ENCODE measurements around the gene TSACC. TPM values are rescaled to one million over a fixed set of nuclear protein-coding genes. Genes with fewer than 3 reads are reported as not detected.

The TSACC gene
- total and polyA plus RNA-seq, 9 of the 15 experiments (the other 6 are each of a cell fraction or from before 2014, with no cell fraction given): 0.45 to 7.4 (median 2.6) TPM

DNA sequence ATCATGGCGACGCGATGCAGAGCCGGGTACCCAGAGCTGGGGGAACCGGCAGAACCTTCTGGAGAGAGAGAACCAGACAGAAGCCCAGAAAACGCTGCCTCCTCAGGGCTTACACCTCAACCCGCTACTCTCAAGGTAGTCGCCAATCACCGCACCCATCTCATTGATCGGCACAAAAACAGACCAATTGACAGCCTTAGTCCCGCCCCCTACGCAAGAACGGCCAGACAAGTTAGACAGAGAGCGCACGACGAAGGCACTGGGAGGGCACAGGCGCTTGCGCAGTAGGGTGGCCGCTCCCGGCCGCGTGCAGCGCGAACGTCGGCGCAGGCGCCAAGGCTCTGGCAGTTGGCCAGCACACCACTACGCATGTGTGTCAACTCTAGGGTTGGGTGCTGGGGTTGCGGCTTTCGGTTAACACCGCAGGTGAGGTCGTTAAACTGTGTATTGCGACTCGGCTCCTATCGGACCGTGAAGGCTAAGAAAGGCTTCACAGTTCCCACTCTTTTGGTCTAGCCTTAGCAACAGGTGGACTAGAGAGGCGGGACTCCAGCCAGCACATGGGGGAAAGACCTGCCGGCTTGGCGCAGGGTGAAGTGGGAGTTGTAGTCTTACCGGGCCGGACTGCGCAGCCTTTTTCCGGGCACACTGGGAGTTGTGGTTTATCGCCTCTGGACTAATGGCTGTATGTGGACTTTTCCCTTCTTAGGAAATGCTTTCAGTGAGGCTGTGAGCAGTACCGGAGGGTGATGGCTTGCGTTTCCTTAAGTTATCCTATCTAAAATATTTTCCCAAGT is at the start of gene TSACC, which contains the start of gene CCT3 (continued):
- no peak for TF ChIP-seq POLR2AphosphoS2 (IDR thresholded peaks at IDR 0.05; ENCODE audit: low read length)
- TF ChIP-seq TARDBP (IDR thresholded peaks at IDR 0.05): no peak
- TF ChIP-seq, protein P1, sequence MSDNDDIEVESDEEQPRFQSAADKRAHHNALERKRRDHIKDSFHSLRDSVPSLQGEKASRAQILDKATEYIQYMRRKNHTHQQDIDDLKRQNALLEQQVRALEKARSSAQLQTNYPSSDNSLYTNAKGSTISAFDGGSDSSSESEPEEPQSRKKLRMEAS (CRISPR knock-in tag; IDR thresholded peaks at IDR 0.05): peak; percentile 98
- TF ChIP-seq ZNF77 (CRISPR knock-in tag; IDR thresholded peaks at IDR 0.05): no peak
- TF ChIP-seq, protein P2, sequence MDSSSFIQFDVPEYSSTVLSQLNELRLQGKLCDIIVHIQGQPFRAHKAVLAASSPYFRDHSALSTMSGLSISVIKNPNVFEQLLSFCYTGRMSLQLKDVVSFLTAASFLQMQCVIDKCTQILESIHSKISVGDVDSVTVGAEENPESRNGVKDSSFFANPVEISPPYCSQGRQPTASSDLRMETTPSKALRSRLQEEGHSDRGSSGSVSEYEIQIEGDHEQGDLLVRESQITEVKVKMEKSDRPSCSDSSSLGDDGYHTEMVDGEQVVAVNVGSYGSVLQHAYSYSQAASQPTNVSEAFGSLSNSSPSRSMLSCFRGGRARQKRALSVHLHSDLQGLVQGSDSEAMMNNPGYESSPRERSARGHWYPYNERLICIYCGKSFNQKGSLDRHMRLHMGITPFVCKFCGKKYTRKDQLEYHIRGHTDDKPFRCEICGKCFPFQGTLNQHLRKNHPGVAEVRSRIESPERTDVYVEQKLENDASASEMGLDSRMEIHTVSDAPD (CRISPR knock-in tag; IDR thresholded peaks at IDR 0.05): no peak
- TF ChIP-seq RHOXF2B (CRISPR knock-in tag; conservative IDR thresholded peaks at IDR 0.05): no peak
- TF ChIP-seq KAT8 (IDR thresholded peaks at IDR 0.05; ENCODE audit: low read depth): no peak
- peak in 1 of 2 experiments; percentile 86; a peak in 1 of 4 replicates for TF ChIP-seq SRF (CRISPR knock-in tag; IDR thresholded peaks at IDR 0.05)
- TF ChIP-seq THAP12 (CRISPR knock-in tag; IDR thresholded peaks at IDR 0.05): no peak
- no peak for TF ChIP-seq HOXB6 (CRISPR knock-in tag; IDR thresholded peaks at IDR 0.05; ENCODE audit: borderline replicate concordance)
- TF ChIP-seq ZNF695 (CRISPR knock-in tag; IDR thresholded peaks at IDR 0.05): no peak
- TF ChIP-seq ZNF197 (CRISPR knock-in tag; IDR thresholded peaks at IDR 0.05; ENCODE audit: low read depth): 0 out of 2 replicates have a peak, but pooled peaks have one; percentile 30
- TF ChIP-seq CREB1 (IDR thresholded peaks at IDR 0.05): peak; percentile 75
- TF ChIP-seq CREB1 (CRISPR knock-in tag; IDR thresholded peaks at IDR 0.05): peak; percentile 88; the same call in 1 of the 2 replicates
- no peak; the same call in 1 of the 2 replicates for TF ChIP-seq ARID1B (IDR thresholded peaks at IDR 0.05)
- TF ChIP-seq KDM2B (CRISPR knock-in tag; IDR thresholded peaks at IDR 0.05): 0 out of 2 replicates have a peak, but pooled peaks have one; percentile 18
- TF ChIP-seq, protein P3, sequence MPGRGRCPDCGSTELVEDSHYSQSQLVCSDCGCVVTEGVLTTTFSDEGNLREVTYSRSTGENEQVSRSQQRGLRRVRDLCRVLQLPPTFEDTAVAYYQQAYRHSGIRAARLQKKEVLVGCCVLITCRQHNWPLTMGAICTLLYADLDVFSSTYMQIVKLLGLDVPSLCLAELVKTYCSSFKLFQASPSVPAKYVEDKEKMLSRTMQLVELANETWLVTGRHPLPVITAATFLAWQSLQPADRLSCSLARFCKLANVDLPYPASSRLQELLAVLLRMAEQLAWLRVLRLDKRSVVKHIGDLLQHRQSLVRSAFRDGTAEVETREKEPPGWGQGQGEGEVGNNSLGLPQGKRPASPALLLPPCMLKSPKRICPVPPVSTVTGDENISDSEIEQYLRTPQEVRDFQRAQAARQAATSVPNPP (IDR thresholded peaks at IDR 0.05; ENCODE audit: borderline replicate concordance, insufficient read depth, insufficient read length): no peak
- peak in 1 of 2 experiments; percentile 67; a peak in 1 of 4 replicates for TF ChIP-seq TBL1XR1 (IDR thresholded peaks at IDR 0.05; ENCODE audit: low read length in 2 of 2)
- no peak for TF ChIP-seq CLOCK (CRISPR knock-in tag; IDR thresholded peaks at IDR 0.05; ENCODE audit: borderline replicate concordance)
- no peak for TF ChIP-seq EWSR1 (IDR thresholded peaks at IDR 0.05; ENCODE audit: borderline replicate concordance, low read depth, partially characterized antibody)

Measured in K562 (cell line).